Memory B cell (primary cell): Measurements from ENCODE around the gene DCP1B.

ENCODE experiments used
- ATAC-seq: fragments of 150-1000 bp; cut with Tn5 transposase; 2 replicates; pipeline ENCODE4 v1.10.0; 2021; ENCODE audit warnings: low read depth, mild to moderate bottlenecking, moderate library complexity
- DNase-seq, 2 donors: peaks; one replicate each; pipeline ENCODE4 v3.0.0; 2022; ENCODE audit warnings: low spot score in 2 of 2
- H3K27ac Mint-ChIP-seq: one replicate; pipeline ENCODE4 v1.8.0; 2022; ENCODE audit warnings: mild to moderate bottlenecking, moderate library complexity, mixed read lengths
- H3K27me3 Mint-ChIP-seq: one replicate; pipeline ENCODE4 v1.8.0; 2022; ENCODE audit warnings: mixed read lengths
- H3K36me3 Mint-ChIP-seq: one replicate; pipeline ENCODE4 v1.8.0; 2022; ENCODE audit warnings: mild to moderate bottlenecking, mixed read lengths
- H3K4me1 Mint-ChIP-seq: one replicate; pipeline ENCODE4 v1.8.0; 2022; ENCODE audit warnings: mixed read lengths
- H3K4me3 Mint-ChIP-seq: one replicate; pipeline ENCODE4 v1.8.0; 2022; ENCODE audit warnings: mild to moderate bottlenecking, moderate library complexity, mixed read lengths
- H3K9me3 Mint-ChIP-seq: one replicate; pipeline ENCODE4 v1.8.0; 2022; ENCODE audit warnings: mixed read lengths

The DCP1B gene

DNA sequence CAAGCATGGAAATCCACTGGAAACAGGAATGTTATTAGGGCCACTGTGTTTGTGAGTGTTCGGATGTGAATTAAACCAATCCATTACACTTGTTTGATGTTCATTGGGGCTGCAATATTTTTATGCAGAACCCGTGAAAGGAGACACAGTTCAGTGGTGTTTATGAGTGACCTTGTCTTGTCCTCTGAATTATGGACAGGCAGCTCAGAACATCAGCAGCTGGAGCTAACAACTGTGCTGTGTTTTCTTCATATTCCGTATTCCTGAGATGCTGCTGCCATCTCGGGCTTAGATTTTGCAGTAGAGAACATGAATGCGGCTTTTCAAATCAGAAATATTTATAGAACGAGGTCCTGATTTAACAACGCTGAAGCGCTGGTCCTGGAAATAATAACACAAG, 28.2 kb upstream of the DCP1B start:
- H3K36me3 Mint-ChIP-seq, result no peaks in the 10 kb centered on the region
- peaks cover 11% of the 10 kb centered on the region for H3K4me1 Mint-ChIP-seq
- H3K27me3 Mint-ChIP-seq, result peaks cover 29% of the 10 kb centered on the region
- DNase-seq, result no peak
- ATAC-seq, result no peak
- no peak overlapping the region for H3K27ac Mint-ChIP-seq
- H3K4me3 Mint-ChIP-seq, result no peak overlapping the region
- no peaks in the 10 kb centered on the region for H3K9me3 Mint-ChIP-seq

GRCh38 chr12:2029851-2030250, 25.6 kb upstream of the DCP1B start:
- H3K36me3 Mint-ChIP-seq, result no peaks in the 10 kb centered on the region
- peaks cover 3% of the 10 kb centered on the region for H3K4me1 Mint-ChIP-seq
- no peak overlapping the region for H3K27ac Mint-ChIP-seq
- peaks cover 17% of the 10 kb centered on the region for H3K27me3 Mint-ChIP-seq
- ATAC-seq (no peak), DNase-seq (no peak)
- H3K4me3 Mint-ChIP-seq, result no peak overlapping the region
- H3K9me3 Mint-ChIP-seq, result no peaks in the 10 kb centered on the region

DNA sequence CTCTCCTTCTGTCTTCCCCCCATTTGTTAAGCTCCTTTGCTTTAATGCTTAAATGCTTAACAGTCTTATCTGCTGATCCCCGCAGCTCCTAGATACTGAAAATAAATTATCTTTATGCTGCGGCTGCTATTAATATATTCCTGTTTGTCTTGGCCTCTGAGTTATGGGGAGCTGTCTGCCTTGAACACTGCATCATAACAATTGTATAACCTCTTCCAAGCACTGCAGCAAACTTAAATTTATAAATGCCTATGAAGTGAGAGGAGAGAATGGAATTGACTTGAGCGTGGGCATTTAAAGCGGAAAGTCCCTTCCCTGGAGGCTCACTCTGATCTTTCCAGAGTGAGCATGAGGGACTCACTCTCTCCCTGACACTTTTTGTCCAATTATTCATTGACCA, 23.1 kb upstream of the DCP1B start:
- H3K4me1 Mint-ChIP-seq, result no peaks in the 10 kb centered on the region
- DNase-seq (no peak), ATAC-seq (no peak)
- H3K36me3 Mint-ChIP-seq, result no peaks in the 10 kb centered on the region
- no peak overlapping the region for H3K27ac Mint-ChIP-seq
- H3K27me3 Mint-ChIP-seq, result peaks cover 11% of the 10 kb centered on the region
- H3K9me3 Mint-ChIP-seq, result no peaks in the 10 kb centered on the region
- H3K4me3 Mint-ChIP-seq, result no peak overlapping the region

GRCh38 chr12:2023365-2023764, 19.1 kb upstream of the DCP1B start:
- Mint-ChIP-seq H3K36me3 (no peaks in the 10 kb centered on the region), H3K9me3 (no peaks in the 10 kb centered on the region), H3K27me3 (peaks cover 9% of the 10 kb centered on the region), H3K4me1 (no peaks in the 10 kb centered on the region), H3K4me3 (no peak overlapping the region), H3K27ac (no peak overlapping the region)
- DNase-seq, result no peak
- ATAC-seq, result no peak

GRCh38 chr12:2020511-2020910, 16.3 kb upstream of the DCP1B start:
- ATAC-seq (no peak), DNase-seq (no peak)
- no peaks in the 10 kb centered on the region for H3K36me3 Mint-ChIP-seq
- no peak overlapping the region for H3K27ac Mint-ChIP-seq
- H3K27me3 Mint-ChIP-seq, result peaks cover 14% of the 10 kb centered on the region
- H3K4me1 Mint-ChIP-seq, result no peaks in the 10 kb centered on the region
- H3K4me3 Mint-ChIP-seq, result no peak overlapping the region
- no peaks in the 10 kb centered on the region for H3K9me3 Mint-ChIP-seq

- no peaks in the 10 kb centered on the region for H3K9me3 Mint-ChIP-seq
- no peak for DNase-seq
- no peak overlapping the region for H3K27ac Mint-ChIP-seq
- no peak for ATAC-seq
- H3K27me3 Mint-ChIP-seq, result peaks cover 14% of the 10 kb centered on the region
- no peaks in the 10 kb centered on the region for H3K4me1 Mint-ChIP-seq
- no peak overlapping the region for H3K4me3 Mint-ChIP-seq
- no peaks in the 10 kb centered on the region for H3K36me3 Mint-ChIP-seq
Observed at GRCh38 chr12:2019126-2019525, 14.9 kb upstream of the DCP1B start.

GRCh38 chr12:2018391-2018790, 14.1 kb upstream of the DCP1B start:
- Mint-ChIP-seq H3K4me3 (no peak overlapping the region), H3K36me3 (no peaks in the 10 kb centered on the region), H3K9me3 (no peaks in the 10 kb centered on the region), H3K4me1 (no peaks in the 10 kb centered on the region), H3K27ac (no peak overlapping the region), H3K27me3 (peaks cover 14% of the 10 kb centered on the region)
- ATAC-seq, result no peak
- no peak for DNase-seq

- H3K9me3 Mint-ChIP-seq, result no peaks in the 10 kb centered on the region
- H3K36me3 Mint-ChIP-seq, result no peaks in the 10 kb centered on the region
- DNase-seq, result no peak
- peaks cover 14% of the 10 kb centered on the region for H3K27me3 Mint-ChIP-seq
- no peak overlapping the region for H3K27ac Mint-ChIP-seq
- ATAC-seq, result no peak
- no peaks in the 10 kb centered on the region for H3K4me1 Mint-ChIP-seq
- H3K4me3 Mint-ChIP-seq, result no peak overlapping the region
Observed at GRCh38 chr12:2017546-2018337, 13.5 kb upstream of the DCP1B start.

GRCh38 chr12:2016862-2017545, 12.7 kb upstream of the DCP1B start:
- Mint-ChIP-seq H3K27ac (no peak overlapping the region), H3K9me3 (no peaks in the 10 kb centered on the region), H3K36me3 (no peaks in the 10 kb centered on the region), H3K4me1 (no peaks in the 10 kb centered on the region), H3K4me3 (no peak overlapping the region), H3K27me3 (peaks cover 14% of the 10 kb centered on the region)
- DNase-seq (no peak), ATAC-seq (no peak)

- Mint-ChIP-seq H3K27me3 (peaks cover 12% of the 10 kb centered on the region), H3K4me1 (no peaks in the 10 kb centered on the region), H3K27ac (no peak overlapping the region), H3K4me3 (no peak overlapping the region), H3K9me3 (no peaks in the 10 kb centered on the region), H3K36me3 (no peaks in the 10 kb centered on the region)
- ATAC-seq, result no peak
- no peak for DNase-seq
Observed at GRCh38 chr12:2014231-2014630, 10.0 kb upstream of the DCP1B start.

- Mint-ChIP-seq H3K27ac (no peak overlapping the region), H3K4me1 (no peaks in the 10 kb centered on the region), H3K9me3 (no peaks in the 10 kb centered on the region), H3K27me3 (peaks cover 9% of the 10 kb centered on the region), H3K4me3 (no peak overlapping the region), H3K36me3 (no peaks in the 10 kb centered on the region)
- ATAC-seq (no peak), DNase-seq (no peak)
Observed at GRCh38 chr12:2013527-2014223, 9.4 kb upstream of the DCP1B start.

- no peak for ATAC-seq
Observed at GRCh38 chr12:2013086-2013485, 8.8 kb upstream of the DCP1B start.

GRCh38 chr12:2011643-2012607, 7.7 kb upstream of the DCP1B start:
- H3K9me3 Mint-ChIP-seq, result no peaks in the 10 kb centered on the region
- H3K4me3 Mint-ChIP-seq, result no peak overlapping the region
- DNase-seq, result no peak
- peaks cover 3% of the 10 kb centered on the region for H3K27me3 Mint-ChIP-seq
- H3K4me1 Mint-ChIP-seq, result no peaks in the 10 kb centered on the region
- no peaks in the 10 kb centered on the region for H3K36me3 Mint-ChIP-seq
- no peak for ATAC-seq
- H3K27ac Mint-ChIP-seq, result no peak overlapping the region

More at GRCh38 chr12:2013086-2013485, 8.8 kb upstream of the DCP1B start:
- Mint-ChIP-seq H3K4me3 (no peak overlapping the region), H3K9me3 (no peaks in the 10 kb centered on the region), H3K4me1 (no peaks in the 10 kb centered on the region), H3K27ac (no peak overlapping the region), H3K36me3 (no peaks in the 10 kb centered on the region), H3K27me3 (peaks cover 6% of the 10 kb centered on the region)
- DNase-seq, result no peak
